Measurements from ENCODE around the gene FAM107A.
A peak's percentile ranks its signal among the peaks of the same experiment; 100 is the strongest.

Gene FAM107A

DNA sequence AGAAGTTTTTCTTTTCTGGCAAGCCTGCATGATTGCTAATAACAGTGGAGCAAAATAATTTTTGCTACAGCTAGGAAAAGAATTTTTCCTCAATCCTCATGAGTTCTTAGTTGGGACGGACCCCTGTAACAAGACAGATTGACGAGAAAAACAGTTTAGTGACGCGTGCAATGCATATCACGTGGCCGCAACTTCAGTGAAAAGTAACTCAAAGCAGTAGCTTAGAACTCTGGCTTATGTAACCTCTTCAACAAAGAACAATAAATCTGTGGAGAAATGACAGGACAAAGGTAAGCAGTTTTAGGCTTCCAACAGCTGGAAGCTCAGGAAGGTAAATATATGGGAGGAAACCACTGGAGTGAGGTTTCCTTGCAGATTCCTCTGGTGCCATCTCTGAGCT, 19.7 kb downstream of the FAM107A start:
- no peak for DNase-seq (ENCODE audit: low read depth in 2 of 2)
- H3K4me3 ChIP-seq (replicated peaks in 1 of 2; ENCODE audit: low read depth in 2 of 2, low read length in 2 of 2), result no peak overlapping the region
- TF ChIP-seq, protein P1, sequence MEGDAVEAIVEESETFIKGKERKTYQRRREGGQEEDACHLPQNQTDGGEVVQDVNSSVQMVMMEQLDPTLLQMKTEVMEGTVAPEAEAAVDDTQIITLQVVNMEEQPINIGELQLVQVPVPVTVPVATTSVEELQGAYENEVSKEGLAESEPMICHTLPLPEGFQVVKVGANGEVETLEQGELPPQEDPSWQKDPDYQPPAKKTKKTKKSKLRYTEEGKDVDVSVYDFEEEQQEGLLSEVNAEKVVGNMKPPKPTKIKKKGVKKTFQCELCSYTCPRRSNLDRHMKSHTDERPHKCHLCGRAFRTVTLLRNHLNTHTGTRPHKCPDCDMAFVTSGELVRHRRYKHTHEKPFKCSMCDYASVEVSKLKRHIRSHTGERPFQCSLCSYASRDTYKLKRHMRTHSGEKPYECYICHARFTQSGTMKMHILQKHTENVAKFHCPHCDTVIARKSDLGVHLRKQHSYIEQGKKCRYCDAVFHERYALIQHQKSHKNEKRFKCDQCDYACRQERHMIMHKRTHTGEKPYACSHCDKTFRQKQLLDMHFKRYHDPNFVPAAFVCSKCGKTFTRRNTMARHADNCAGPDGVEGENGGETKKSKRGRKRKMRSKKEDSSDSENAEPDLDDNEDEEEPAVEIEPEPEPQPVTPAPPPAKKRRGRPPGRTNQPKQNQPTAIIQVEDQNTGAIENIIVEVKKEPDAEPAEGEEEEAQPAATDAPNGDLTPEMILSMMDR (IDR thresholded peaks at IDR 0.05; ENCODE audit: low read depth, low read length), result no peak

- no peak for DNase-seq (ENCODE audit: low read depth in 2 of 2)
- TF ChIP-seq, protein P1 (IDR thresholded peaks at IDR 0.05; ENCODE audit: low read depth, low read length), result no peak
- no peak overlapping the region for H3K4me3 ChIP-seq (replicated peaks in 1 of 2; ENCODE audit: low read depth in 2 of 2, low read length in 2 of 2)
These were observed 20.4 kb downstream of the FAM107A start for GRCh38 chr3:58556761-58557221.

DNA sequence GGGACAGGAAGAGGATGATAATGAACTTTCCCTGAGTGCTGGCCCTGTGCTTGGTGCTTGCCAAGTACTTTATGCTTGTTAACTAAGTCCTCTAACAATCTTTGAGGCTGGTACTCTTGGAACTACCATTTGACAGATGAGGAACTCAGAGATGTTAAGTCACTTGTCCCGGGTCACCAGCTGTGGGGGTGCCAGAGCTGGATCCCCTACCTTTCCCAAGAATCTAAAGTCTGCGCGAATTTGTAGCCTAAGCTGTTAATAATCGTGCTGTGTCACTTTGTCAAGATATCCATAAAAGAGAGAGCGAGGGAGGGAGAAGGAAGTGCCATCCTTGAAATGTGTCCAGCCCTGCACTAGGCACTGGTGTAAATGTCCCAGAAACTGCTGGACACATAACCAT, 21.2 kb downstream of the FAM107A start:
- H3K4me3 ChIP-seq (replicated peaks in 1 of 2; ENCODE audit: low read depth in 2 of 2, low read length in 2 of 2), result no peak overlapping the region
- TF ChIP-seq, protein P1 (IDR thresholded peaks at IDR 0.05; ENCODE audit: low read depth, low read length), result no peak
- no peak for DNase-seq (ENCODE audit: low read depth in 2 of 2)

DNA sequence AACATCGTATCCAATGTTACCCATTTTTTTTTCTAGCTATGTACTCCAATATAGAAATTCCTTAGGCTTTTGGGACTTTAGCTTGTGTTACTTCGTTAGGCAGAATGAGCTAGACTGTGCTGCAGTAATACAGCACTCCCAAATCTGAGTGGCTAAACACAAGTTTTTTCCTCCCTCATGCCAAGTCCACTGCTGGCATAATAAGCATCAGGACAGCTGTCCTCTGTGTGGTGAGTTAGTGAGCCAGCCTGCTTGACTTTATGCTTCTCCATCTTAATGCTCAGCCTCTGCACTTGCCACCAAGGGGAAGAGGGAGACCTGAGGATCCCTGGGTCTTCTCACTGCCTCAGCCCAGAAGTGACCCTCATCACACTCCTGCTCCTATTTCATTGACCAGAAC, 22.0 kb downstream of the FAM107A start:
- TF ChIP-seq, protein P1 (IDR thresholded peaks at IDR 0.05; ENCODE audit: low read depth, low read length), result no peak
- DNase-seq (ENCODE audit: low read depth in 2 of 2), result no peak
- H3K4me3 ChIP-seq (replicated peaks in 1 of 2; ENCODE audit: low read depth in 2 of 2, low read length in 2 of 2), result no peak overlapping the region

DNA sequence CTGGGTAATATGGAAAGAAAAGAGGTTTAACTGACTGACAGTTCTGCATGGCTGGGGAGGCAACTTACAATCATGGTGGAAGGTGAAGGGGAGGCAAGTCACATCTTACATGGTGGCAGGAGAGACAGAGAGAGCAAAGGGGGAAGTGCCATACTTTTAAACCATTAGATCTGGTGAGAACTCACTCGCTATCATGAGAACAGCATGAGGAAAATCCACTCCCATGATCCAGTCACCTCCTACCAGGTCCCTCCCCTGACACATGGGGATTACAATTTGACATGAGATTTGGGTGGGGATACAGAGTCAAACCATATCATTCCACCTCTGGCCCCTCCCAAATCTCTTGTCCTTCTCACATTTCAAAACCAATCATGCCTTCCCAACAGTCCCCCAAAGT, 24.2 kb downstream of the FAM107A start:
- TF ChIP-seq, protein P1 (IDR thresholded peaks at IDR 0.05; ENCODE audit: low read depth, low read length), result no peak
- no peak for DNase-seq (ENCODE audit: low read depth in 2 of 2)

DNA sequence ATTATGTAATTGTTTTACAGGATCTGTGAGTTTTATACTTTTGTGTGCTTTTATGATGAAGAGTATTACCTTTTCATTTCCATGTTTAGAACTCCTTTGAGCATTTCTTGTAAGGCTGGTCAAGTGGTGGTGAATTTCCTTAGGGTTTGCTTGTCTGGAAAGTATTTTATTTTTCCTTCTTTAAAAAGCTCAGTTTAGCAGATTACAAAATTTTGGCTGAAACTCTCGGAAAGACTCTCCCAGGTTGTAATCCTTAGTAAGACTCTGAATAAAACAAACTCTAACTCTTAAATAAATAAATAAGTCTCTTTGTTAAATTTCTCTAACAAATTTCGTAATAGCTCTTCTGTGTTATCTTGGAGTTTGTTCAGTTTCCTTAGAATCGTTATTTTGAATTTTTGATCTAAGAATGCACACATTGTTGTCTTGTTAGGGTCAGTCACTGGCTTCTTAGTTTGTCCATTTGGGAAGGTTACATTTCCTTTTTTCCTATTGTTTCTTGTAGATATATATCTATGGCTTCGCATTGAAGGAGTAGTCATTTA, 25.5 kb downstream of the FAM107A start:
- no peak overlapping the region for H3K4me3 ChIP-seq (replicated peaks in 1 of 2; ENCODE audit: low read depth in 2 of 2, low read length in 2 of 2)
- peak in 1 of 2 donors; percentile 57 for DNase-seq (ENCODE audit: low read depth in 2 of 2)
- TF ChIP-seq, protein P1 (IDR thresholded peaks at IDR 0.05; ENCODE audit: low read depth, low read length), result no peak

More for the DNA sequence above, 24.2 kb downstream of the FAM107A start:
- no peak overlapping the region for H3K4me3 ChIP-seq (replicated peaks in 1 of 2; ENCODE audit: low read depth in 2 of 2, low read length in 2 of 2)

GRCh38 chr3:58544541-58544940, 32.6 kb downstream of the FAM107A start:
- no peak overlapping the region for H3K4me3 ChIP-seq (replicated peaks in 1 of 2; ENCODE audit: low read depth in 2 of 2, low read length in 2 of 2)
- TF ChIP-seq, protein P1 (IDR thresholded peaks at IDR 0.05; ENCODE audit: low read depth, low read length), result no peak
- DNase-seq (ENCODE audit: low read depth in 2 of 2), result no peak

Measured in cardiac fibroblast (primary cell).